ENCODE data around the gene ERGIC3. TPM values are rescaled to one million over a fixed set of nuclear protein-coding genes. Genes with fewer than 3 reads are reported as not detected.

Gene ERGIC3
- total and polyA plus RNA-seq, 10 of the 15 experiments (the other 5 are each of a cell fraction or from before 2014, with no cell fraction given): 90.4 to 210 (median 139) TPM

- ChIA-PET POLR2A (no interaction called here), RAD21 (ENCODE audit: unreplicated experiment) (no interaction called here), CTCF (no interaction called here), SMC1A (ENCODE audit: uncharacterized antibody, unreplicated experiment) (no interaction called here)
- DNase-seq (ENCODE audit: low read depth, low spot score) (no peak), ATAC-seq (no peak), FAIRE-seq (no peak)
- Histone ChIP-seq H2AFZ (ENCODE audit: control insufficient read depth, low read depth, low read length) (no peak overlapping the region), H3K27ac (ENCODE audit: control insufficient read depth, insufficient read depth) (no peak overlapping the region), H3K9me3 (replicated peaks; ENCODE audit: control insufficient read depth, insufficient read depth, low read length) (no peaks in the 10 kb centered on the region), H3K27me3 (replicated peaks in 1 of 2; ENCODE audit: control insufficient read depth in 2 of 2, insufficient read depth in 2 of 2, low read length in 1 of 2) (no peaks in the 10 kb centered on the region), H3K79me2 (ENCODE audit: control insufficient read depth, insufficient read depth, low read length) (no peaks in the 10 kb centered on the region), H3K4me2 (ENCODE audit: control insufficient read depth, insufficient read depth) (no peak overlapping the region), H3K9ac (ENCODE audit: control insufficient read depth, insufficient read depth, low read length) (no peak overlapping the region), H3K4me1 (ENCODE audit: control insufficient read depth, insufficient read depth, low read length) (no peaks in the 10 kb centered on the region), H3K4me3 (no peak overlapping the region), H3K36me3 (ENCODE audit: control insufficient read depth in 2 of 2, insufficient read depth in 2 of 2, low read length in 1 of 2) (peaks cover 9 to 13% of the 10 kb centered on the region in 2 experiments; a peak in 3 of 4 replicates), H4K20me1 (ENCODE audit: control insufficient read depth, insufficient read depth) (no peaks in the 10 kb centered on the region)
- TF ChIP-seq MTA2 (IDR thresholded peaks at IDR 0.05; ENCODE audit: low read depth): no peak
- 91% methylated on average over 8 of the region's 8 CpGs for WGBS (ENCODE audit: insufficient coverage, insufficient replicate concordance, low lambda C conversion rate, missing lambda C conversion rate)
- BruUV-seq (replicated peaks): no TSS peak
- intact Hi-C loops (cut with micrococcal nuclease; ENCODE audit: unreplicated experiment) (no loop called here), in situ Hi-C loops (cut with MboI) (no loop called here)
Observed at GRCh38 chr20:35556871-35557270, 15.0 kb downstream of the ERGIC3 start.

GRCh38 chr20:35558451-35558850 lies 16.6 kb downstream of the ERGIC3 start:
- no peak for ATAC-seq
- H2AFZ ChIP-seq (ENCODE audit: control insufficient read depth, low read depth, low read length): no peak overlapping the region
- no peaks in the 10 kb centered on the region for H3K9me3 ChIP-seq (replicated peaks; ENCODE audit: control insufficient read depth, insufficient read depth, low read length)
- no peak overlapping the region for H3K9ac ChIP-seq (ENCODE audit: control insufficient read depth, insufficient read depth, low read length)
- DNase-seq (ENCODE audit: low read depth, low spot score): no peak
- H4K20me1 ChIP-seq (ENCODE audit: control insufficient read depth, insufficient read depth): no peaks in the 10 kb centered on the region
- H3K4me1 ChIP-seq (ENCODE audit: control insufficient read depth, insufficient read depth, low read length): no peaks in the 10 kb centered on the region
- in situ Hi-C loops (cut with MboI): no loop called here
- H3K4me2 ChIP-seq (ENCODE audit: control insufficient read depth, insufficient read depth): no peak overlapping the region
- RAD21 ChIA-PET (ENCODE audit: unreplicated experiment): no interaction called here
- SMC1A ChIA-PET (ENCODE audit: uncharacterized antibody, unreplicated experiment): no interaction called here
- CTCF ChIA-PET: no interaction called here
- no peak overlapping the region for H3K4me3 ChIP-seq
- no peak overlapping the region for H3K27ac ChIP-seq (ENCODE audit: control insufficient read depth, insufficient read depth)
- no TSS peak for BruUV-seq (replicated peaks)
- H3K36me3 ChIP-seq (ENCODE audit: control insufficient read depth in 2 of 2, insufficient read depth in 2 of 2, low read length in 1 of 2): peaks cover 8 to 9% of the 10 kb centered on the region in 2 experiments; a peak in 3 of 4 replicates
- intact Hi-C loops (cut with micrococcal nuclease; ENCODE audit: unreplicated experiment): no loop called here
- H3K79me2 ChIP-seq (ENCODE audit: control insufficient read depth, insufficient read depth, low read length): no peaks in the 10 kb centered on the region
- no peak for FAIRE-seq
- no peaks in the 10 kb centered on the region for H3K27me3 ChIP-seq (replicated peaks in 1 of 2; ENCODE audit: control insufficient read depth in 2 of 2, insufficient read depth in 2 of 2, low read length in 1 of 2)
- POLR2A ChIA-PET: no interaction called here
- 68% methylated on average over 4 of the region's 4 CpGs for WGBS (ENCODE audit: insufficient coverage, insufficient replicate concordance, low lambda C conversion rate, missing lambda C conversion rate)
- TF ChIP-seq MXI1 (IDR thresholded peaks at IDR 0.05; ENCODE audit: low read depth, low read length) (no peak), ZBTB40 (IDR thresholded peaks at IDR 0.05; ENCODE audit: borderline replicate concordance) (no peak), NR2C2 (IDR thresholded peaks at IDR 0.05; ENCODE audit: borderline replicate concordance, control insufficient read depth, insufficient read length, low read depth) (no peak), ZSCAN29 (IDR thresholded peaks at IDR 0.05) (no peak), KDM1A (IDR thresholded peaks at IDR 0.05; ENCODE audit: borderline replicate concordance) (no peak), CUX1 (IDR thresholded peaks at IDR 0.05; ENCODE audit: insufficient replicate concordance, low read depth, low read length) (no peak), TCF7 (IDR thresholded peaks at IDR 0.05; ENCODE audit: borderline replicate concordance) (no peak), IKZF1 (conservative IDR thresholded peaks at IDR 0.05) (no peak)

Measured in GM12878 (cell line).